Heart right ventricle (tissue), 16 donors: Measurements from ENCODE around the gene COL23A1. TPM values are rescaled to one million over a fixed set of nuclear protein-coding genes. Genes with fewer than 3 reads are reported as not detected.
A peak's percentile ranks its signal among the peaks of the same experiment; 100 is the strongest.

Experiments
- ATAC-seq, 8 donors: fragments of 200-7000 bp; cut with Tn5 transposase; one replicate each; pipeline ENCODE4 v1.9.1; 2020; ENCODE audit warnings: mild to moderate bottlenecking in 8 of 8, moderate library complexity in 8 of 8, moderate number of reproducible peaks in 1 of 8
- DNase-seq, 2 donors: peaks; one replicate each; pipeline ENCODE4 v3.0.0-alpha.2; 2020
- H3K27ac ChIP-seq, 10 donors: fragments of 200-600 bp; sonication (generic) in 2 of 10; one replicate each; pipeline versions ENCODE4 v1.5.0 to v1.8.0; 2020 to 2022; ENCODE audit warnings: mild to moderate bottlenecking in 3 of 10
- H3K27me3 ChIP-seq, 7 donors: fragments of 200-600 bp; one replicate each; pipeline ENCODE4 v1.8.0; 2021 to 2022; ENCODE audit warnings: mild to moderate bottlenecking in 2 of 7
- H3K36me3 ChIP-seq, 9 donors: fragments of 200-600 bp; sonication (generic) in 1 of 9; one replicate each; pipeline versions ENCODE4 v1.5.0 to v1.8.0; 2020 to 2022; ENCODE audit warnings: mild to moderate bottlenecking in 2 of 9
- H3K4me1 ChIP-seq, 9 donors: fragments of 200-600 bp; sonication (generic) in 1 of 9; one replicate each; pipeline versions ENCODE4 v1.5.0 to v1.8.0; 2020 to 2022; ENCODE audit warnings: mild to moderate bottlenecking in 4 of 9
- H3K4me3 ChIP-seq, 10 donors: fragments of 200-600 bp; sonication (generic) in 2 of 10; one replicate each; pipeline versions ENCODE4 v1.5.0 to v1.8.0; 2020 to 2022; ENCODE audit warnings: mild to moderate bottlenecking in 7 of 10, moderate library complexity in 2 of 10
- H3K9me3 ChIP-seq, 11 donors: fragments of 200-600 bp in 10 of 11; sonication (generic) in 2 of 11; one replicate each; pipeline versions ENCODE4 v1.5.0 to v1.8.0; 2013 to 2022; ENCODE audit warnings: mild to moderate bottlenecking in 2 of 11, control low read depth in 1 of 11, moderate library complexity in 1 of 11
- CTCF ChIP-seq, 9 donors: fragments of 200-600 bp; sonication (generic) in 2 of 9; IDR thresholded peaks; one replicate each; pipeline versions ENCODE4 v1.5.0 to v1.8.0; 2021 to 2022; ENCODE audit warnings: antibody characterized with exemption in 9 of 9, mild to moderate bottlenecking in 5 of 9, moderate library complexity in 1 of 9
- WGBS, 2 donors: extraction: QIAGEN DNeasy Blood & Tissue Kit; methylation state at CpG; one replicate each; pipeline ENCODE4 v1.1.7; 2013; ENCODE audit warnings: inconsistent platforms in 1 of 2; 5-methylcytosine and 5-hydroxymethylcytosine counted together
- intact Hi-C, 10 donors: fragments of 100-400 bp; cut with DNase I; formaldehyde crosslinking; loops; one replicate each; pipeline versions ENCODE4 v1.11.1 to v1.14.2; 2022
- polyA plus RNA-seq, 2 donors: library from polyadenylated mRNA; stranded (reverse); fragments of 200-250 nt; gene quantifications; one replicate each; pipeline ENCODE4 v1.2.3, GENCODE V29; 2013
- total RNA-seq, 10 donors: library from RNA; stranded (reverse); fragmentation: NEBNext Ultra II Directional in 3 of 10; extraction: Animal tissue kit (Norgen Biotek cat#: 25700) in 3 of 10; gene quantifications; one replicate each; pipeline versions ENCODE4 v1.2.1 to v1.2.4, GENCODE V29; 2021 to 2023
- donor health status: Arrhythmogenic right ventricular cardiomyopathy.
- donor health status: ischemic (EF 13 %, LVEDD 7.1; RV severe dilation, severe dysfunction).
- donor health status: healthy with polysubstance abuse.
- donor health status: DM: no; HTN: yes; CAD: no.
- donor health status: DM: no; HTN: no; CAD: no.
- donor health status: ischemic (EF 25% LVEDD 6.9; RV normal size, moderate dysfunction).
- donor health status: ischemic (EF 25% LVEDD 5.7; RV mildly dilated, moderate dysfunction).
- donor health status: healthy.
- donor health status: DM: yes; HTN: yes; CAD: no.
- donor health status: Ischemic cardiomyopathy.
- donor health status: ischemic (EF 35%, LVEDD 5.7; RV mildly dilated, moderate dysfunction).
- donor health status: nonischemic (EF 11% LVEDD 7.7; RV severe dilation, severe dysfunction).
- donor health status: DM: yes; HTN: yes; CAD: no.
- donor health status: PGD.
- donor health status: ischemic (EF 29% LVEDD 5.4; RV normal size, mild dysfunction).
- donor health status: nonischemic (EF 23%, LVEDD 6.1; RV moderate dilation, normal function).

The COL23A1 gene
- total and polyA plus RNA-seq, 12 donors: 8.9 to 29.0 (median 16.2) TPM

GRCh38 chr5:178326374-178326715 lies 263.8 kb downstream of the COL23A1 start:
- peaks cover 0 to 2% (median 0%) of the 10 kb centered on the region in 11 donors for H3K9me3 ChIP-seq
- 59 to 69% methylated on average over 7 of the region's 7 CpGs for WGBS, 2 donors
- no peak for TF ChIP-seq CTCF (IDR thresholded peaks at IDR 0.05)

GRCh38 chr5:178325679-178326373 lies 264.4 kb downstream of the COL23A1 start:
- Histone ChIP-seq H3K27ac (peak overlapping the region in 1 of 10 donors; percentile 34), H3K4me3 (no peak overlapping the region), H3K9me3 (peaks cover 0 to 2% (median 0%) of the 10 kb centered on the region in 11 donors), H3K27me3 (no peaks in the 10 kb centered on the region), H3K36me3 (no peaks in the 10 kb centered on the region), H3K4me1 (peaks cover 0 to 16% (median 4%) of the 10 kb centered on the region in 9 donors)
- 69 to 80% methylated on average over 20 of the region's 20 CpGs for WGBS, 2 donors
- ATAC-seq (peak in 7 of 8 donors; percentile 38 to 85 (median 70)), DNase-seq (peak in 1 of 2 donors; percentile 51)
- TF ChIP-seq CTCF (IDR thresholded peaks at IDR 0.05): no peak
- intact Hi-C loops: no loop called here

More at GRCh38 chr5:178326374-178326715, 263.8 kb downstream of the COL23A1 start:
- ATAC-seq (peak in 2 of 8 donors; percentile 13 to 18), DNase-seq (no peak)
- Histone ChIP-seq H3K27ac (peak overlapping the region in 2 of 10 donors; percentile 22 to 28), H3K36me3 (no peaks in the 10 kb centered on the region), H3K27me3 (no peaks in the 10 kb centered on the region), H3K4me3 (no peak overlapping the region), H3K4me1 (peaks cover 4 to 20% (median 9%) of the 10 kb centered on the region in 9 donors)
- intact Hi-C loops: no loop called here

DNA sequence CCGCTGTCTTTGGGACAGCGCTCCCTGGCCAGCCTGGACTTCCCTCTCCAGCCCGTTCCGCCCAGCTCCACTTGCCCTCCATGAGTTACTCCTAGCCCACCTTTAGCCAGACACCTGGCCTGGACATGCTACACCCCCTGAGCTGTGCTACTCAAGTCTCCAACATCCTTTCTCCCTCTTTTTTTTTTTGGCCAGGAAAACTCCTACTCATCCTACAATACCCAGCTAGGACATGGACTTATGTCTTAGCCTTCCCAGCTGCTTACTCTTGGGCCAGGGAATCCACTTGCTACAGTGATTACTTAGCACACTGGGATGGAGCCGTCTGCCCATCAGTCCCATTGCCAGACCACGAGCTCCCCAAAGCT lies 264.9 kb downstream of the COL23A1 start:
- WGBS, 2 donors: 93 to 96% methylated on average over 6 of the region's 6 CpGs
- Histone ChIP-seq H3K27ac (no peak overlapping the region), H3K4me1 (peaks cover 0 to 13% (median 0%) of the 10 kb centered on the region in 9 donors)

More for the DNA sequence above, 264.9 kb downstream of the COL23A1 start:
- ATAC-seq (no peak), DNase-seq (no peak)
- peaks cover 0 to 2% (median 0%) of the 10 kb centered on the region in 11 donors for H3K9me3 ChIP-seq
- intact Hi-C loops: no loop called here
- TF ChIP-seq CTCF (IDR thresholded peaks at IDR 0.05): no peak
- H3K4me3 ChIP-seq: no peak overlapping the region
- no peaks in the 10 kb centered on the region for H3K27me3 ChIP-seq
- no peaks in the 10 kb centered on the region for H3K36me3 ChIP-seq
